NOMO-1 treated with dmso at 0.1 percent for 144 hours (cell line): ENCODE data around the gene TGFB1I1.
"Not testable (repeated sequence)": the region's sequence is repeated elsewhere in the genome, so short reads cannot be mapped to it uniquely, and the experiment has no call there.

Experiments
- DNase-seq: peaks from one replicate; lab custom pipeline; 2025; ENCODE audit not compliant: unreplicated experiment; lab: John Stamatoyannopoulos, UW

The TGFB1I1 gene

DNA sequence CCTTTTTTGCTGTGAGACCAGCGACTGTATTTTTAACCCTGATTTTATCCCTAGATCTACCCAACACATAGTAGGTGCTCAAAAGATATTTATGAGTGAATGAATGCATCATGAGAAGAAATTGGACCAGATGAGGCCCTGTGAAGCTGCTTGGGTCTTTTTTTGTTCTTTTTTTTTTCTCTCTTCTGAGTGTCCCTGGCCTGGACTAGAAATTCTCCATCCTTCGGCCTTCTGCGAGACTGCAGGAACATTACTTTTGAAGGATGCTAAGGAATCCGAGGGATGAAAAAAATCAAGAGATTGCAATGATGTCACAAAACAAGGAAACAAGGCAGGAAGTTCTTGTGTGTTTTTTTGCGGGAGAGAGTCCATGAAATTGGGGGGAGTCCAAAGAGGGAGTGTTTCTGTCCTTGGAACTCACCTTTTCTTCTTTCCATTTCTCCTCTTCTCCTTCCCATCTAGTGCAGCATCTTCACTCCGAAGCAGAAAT, 36.8 kb downstream of the TGFB1I1 start:
- DNase-seq: no peak

GRCh38 chr16:31513126-31513525, 41.2 kb downstream of the TGFB1I1 start:
- no peak for DNase-seq

GRCh38 chr16:31513884-31514283, 41.9 kb downstream of the TGFB1I1 start:
- DNase-seq: no peak

DNA sequence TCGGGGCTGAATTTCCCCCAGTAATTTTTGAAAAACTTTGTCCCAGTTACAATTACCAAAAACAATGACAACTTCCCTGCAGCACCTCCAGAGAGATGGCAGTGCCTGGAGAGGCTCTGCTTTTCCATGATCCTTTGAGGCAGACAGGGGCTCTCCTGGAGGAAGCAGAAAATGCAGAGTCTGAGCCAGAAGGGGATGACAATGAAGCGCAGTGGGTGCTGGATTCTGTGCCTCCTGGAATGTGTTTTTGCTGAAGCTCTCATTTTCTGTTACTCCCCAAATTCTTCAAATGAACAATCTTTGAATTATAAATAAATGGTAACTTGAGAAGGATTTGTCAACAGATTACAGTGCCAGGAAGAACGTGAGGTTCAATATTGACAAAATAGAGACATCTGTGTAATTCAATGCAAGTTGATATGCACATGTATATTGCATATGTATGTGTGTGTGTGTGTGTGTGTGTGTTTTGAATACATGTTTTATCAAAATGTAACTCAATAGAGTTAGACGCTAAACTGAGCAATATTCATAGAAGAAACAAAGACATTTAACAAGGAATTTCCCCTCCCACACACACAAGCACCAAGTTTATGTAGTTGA, 45.9 kb downstream of the TGFB1I1 start:
- DNase-seq: no peak

DNA sequence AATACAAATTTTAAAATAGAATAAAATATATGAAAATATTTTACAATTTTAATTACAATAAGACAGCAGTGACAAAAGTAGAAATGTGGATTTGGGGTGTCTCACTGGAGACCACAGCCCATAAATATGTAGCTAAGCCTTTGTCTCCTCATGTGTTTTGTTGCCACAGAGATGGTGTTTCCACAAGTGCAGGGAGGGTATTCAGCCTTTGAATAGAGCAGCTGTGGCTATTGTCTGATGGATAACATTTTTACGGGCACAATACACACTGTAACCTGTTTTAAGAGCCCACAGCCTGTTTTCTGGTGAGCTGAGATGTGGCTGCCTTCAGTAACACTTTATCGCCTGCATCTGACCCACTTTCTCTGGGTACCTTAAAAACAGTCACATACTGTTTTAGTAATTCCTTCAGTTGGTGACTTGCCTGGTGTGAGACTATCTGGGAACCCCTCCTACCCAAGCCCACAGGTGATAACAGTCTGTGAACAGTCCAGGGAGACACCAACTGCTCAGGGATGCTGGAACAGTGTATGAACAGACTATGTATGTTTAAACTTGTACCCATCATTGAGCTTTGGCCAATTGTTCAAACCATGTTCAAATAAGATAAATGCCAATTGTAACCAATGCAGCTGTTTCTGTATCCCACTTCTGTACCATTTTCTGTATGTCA, 47.9 kb downstream of the TGFB1I1 start:
- no peak for DNase-seq

- DNase-seq: no peak
Observed at GRCh38 chr16:31521368-31521767, 49.4 kb downstream of the TGFB1I1 start.

- no peak for DNase-seq
Observed at GRCh38 chr16:31522071-31522470, 50.1 kb downstream of the TGFB1I1 start.

DNA sequence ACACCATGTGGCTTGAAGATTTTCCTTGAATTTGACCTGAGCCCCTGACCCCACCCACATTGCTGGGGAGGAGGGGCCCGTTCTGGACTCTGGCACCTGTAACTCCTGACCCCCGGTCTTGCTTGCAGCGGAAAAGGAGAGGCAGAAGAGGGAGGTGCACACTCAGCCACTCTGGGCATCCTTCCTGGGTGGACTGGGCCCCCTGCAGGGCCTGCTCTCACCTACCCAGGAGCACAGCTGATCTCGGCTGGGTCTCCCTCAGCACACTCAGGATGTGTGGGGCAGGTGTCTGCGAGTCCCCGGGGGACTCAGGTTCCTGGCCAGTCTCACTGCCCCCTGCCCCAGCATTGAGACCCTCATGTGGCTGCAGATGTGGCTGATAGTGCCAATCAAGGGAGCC, 51.8 kb downstream of the TGFB1I1 start:
- DNase-seq: not testable (repeated sequence)

DNA sequence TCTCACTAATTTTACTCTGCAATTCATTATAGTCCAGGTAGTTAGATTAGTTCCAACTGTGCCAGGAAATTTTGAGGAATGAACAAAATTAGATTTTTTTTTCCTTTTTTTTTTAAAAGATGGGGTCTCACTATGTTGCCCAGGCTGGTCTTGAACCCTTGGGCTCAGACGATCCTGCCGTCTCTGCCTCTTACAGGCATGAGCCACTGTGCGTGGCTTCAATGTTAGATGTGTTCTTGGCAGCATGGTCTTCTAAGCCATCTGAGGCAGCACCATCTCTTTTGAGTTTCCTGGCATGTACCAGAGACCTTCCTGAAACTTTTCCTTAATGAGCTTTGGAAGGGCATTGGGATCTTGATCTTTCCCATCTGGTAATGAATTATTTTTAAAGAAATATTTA, 53.2 kb downstream of the TGFB1I1 start:
- DNase-seq: no peak
